Trophoblast cell (in vitro differentiated cells and primary cell): ENCODE results near the gene VMP1.
A peak's percentile ranks its signal among the peaks of the same experiment; 100 is the strongest.
"Not testable (repeated sequence)": the region's sequence is repeated elsewhere in the genome, so short reads cannot be mapped to it uniquely, and the experiment has no call there.

Experiments
- DNase-seq, 2 donors: peaks; one replicate each; pipeline ENCODE4 v3.0.0-alpha.2; 2016
- H2AFZ ChIP-seq: 2 replicates; pipeline ENCODE4 v1.6.1; 2013; ENCODE audit warnings: low read length, moderate library complexity, mild to moderate bottlenecking; ENCODE audit not compliant: insufficient read depth, poor library complexity
- H2AK5ac ChIP-seq: 2 replicates; pipeline ENCODE4 v1.6.1; 2013; ENCODE audit warnings: mild to moderate bottlenecking, low read length
- H2BK120ac ChIP-seq: 2 replicates; pipeline ENCODE4 v1.6.1; 2013; ENCODE audit warnings: low read length, mild to moderate bottlenecking, moderate library complexity; ENCODE audit not compliant: insufficient read depth, poor library complexity
- H2BK12ac ChIP-seq: 2 replicates; pipeline ENCODE4 v1.6.1; 2013; ENCODE audit warnings: mild to moderate bottlenecking, low read length, moderate library complexity
- H2BK5ac ChIP-seq: 2 replicates; pipeline ENCODE4 v1.6.1; 2013; ENCODE audit warnings: low read length, low read depth, moderate library complexity, mild to moderate bottlenecking; ENCODE audit not compliant: poor library complexity
- H3K14ac ChIP-seq: 2 replicates; pipeline ENCODE4 v1.6.1; 2013; ENCODE audit warnings: mild to moderate bottlenecking, low read length
- H3K18ac ChIP-seq: 2 replicates; pipeline ENCODE4 v1.6.1; 2013; ENCODE audit warnings: mild to moderate bottlenecking, low read length
- H3K23ac ChIP-seq: 2 replicates; pipeline ENCODE4 v1.6.1; 2013; ENCODE audit warnings: low read length
- H3K27ac ChIP-seq: 2 replicates; pipeline ENCODE4 v1.5.1; 2013; ENCODE audit warnings: low read depth, mild to moderate bottlenecking, inconsistent platforms, low read length, moderate library complexity
- H3K27me3 ChIP-seq: 2 replicates; pipeline ENCODE4 v1.6.1; 2013; ENCODE audit warnings: inconsistent platforms, mild to moderate bottlenecking, low read length, moderate library complexity; ENCODE audit not compliant: insufficient read depth
- H3K36me3 ChIP-seq, 2 experiments: 1 replicate in 1 of 2; 2 replicates in 1 of 2; pipeline ENCODE4 v1.6.1; 2013; ENCODE audit warnings: low read length in 2 of 2, mild to moderate bottlenecking in 2 of 2, moderate library complexity in 1 of 2; ENCODE audit not compliant: insufficient read depth in 2 of 2, control insufficient read depth in 1 of 2
- H3K4ac ChIP-seq: 2 replicates; pipeline ENCODE4 v1.6.1; 2013; ENCODE audit warnings: low read depth, mild to moderate bottlenecking, low read length, moderate library complexity
- H3K4me1 ChIP-seq, 2 experiments: 1 replicate in 1 of 2; 2 replicates in 1 of 2; pipeline ENCODE4 v1.6.1; 2013; ENCODE audit warnings: low read length in 2 of 2, mild to moderate bottlenecking in 2 of 2, moderate library complexity in 1 of 2; ENCODE audit not compliant: insufficient read depth in 2 of 2, control insufficient read depth in 1 of 2
- H3K4me2 ChIP-seq: 2 replicates; pipeline ENCODE4 v1.6.1; 2013; ENCODE audit warnings: inconsistent platforms, mild to moderate bottlenecking, low read length, moderate library complexity
- H3K4me3 ChIP-seq: 2 replicates; pipeline ENCODE4 v1.5.1; 2013; ENCODE audit warnings: mild to moderate bottlenecking, low read depth, low read length, inconsistent platforms
- H3K79me1 ChIP-seq: one replicate; pipeline ENCODE4 v1.6.1; 2013; ENCODE audit warnings: low read length
- H3K79me2 ChIP-seq: 2 replicates; pipeline ENCODE4 v1.6.1; 2013; ENCODE audit warnings: low read length, mild to moderate bottlenecking; ENCODE audit not compliant: control insufficient read depth, insufficient read depth, poor library complexity
- H3K9ac ChIP-seq: 2 replicates; pipeline ENCODE4 v1.6.1; 2013; ENCODE audit warnings: mild to moderate bottlenecking, low read length
- H3K9me3 ChIP-seq: 2 replicates; pipeline ENCODE4 v1.6.1; 2013; ENCODE audit warnings: low read depth, mild to moderate bottlenecking, control low read depth, inconsistent platforms, low read length; ENCODE audit not compliant: insufficient read depth
- H4K12ac ChIP-seq: 2 replicates; pipeline ENCODE4 v1.6.1; 2013; ENCODE audit warnings: low read depth, mild to moderate bottlenecking, low read length, moderate library complexity
- H4K8ac ChIP-seq: 2 replicates; pipeline ENCODE4 v1.6.1; 2013; ENCODE audit warnings: low read depth, mild to moderate bottlenecking, low read length, moderate library complexity
- H4K91ac ChIP-seq: one replicate; pipeline ENCODE4 v1.6.1; 2013; ENCODE audit warnings: low read depth, mild to moderate bottlenecking, low read length, moderate library complexity
- WGBS: extraction: QIAGEN DNeasy Blood & Tissue Kit; methylation state at CpG from one replicate; pipeline ENCODE4 v1.1.7; 2013; ENCODE audit warnings: missing lambda C conversion rate; ENCODE audit not compliant: insufficient read length, insufficient coverage; ENCODE audit errors: extremely low coverage; 5-methylcytosine and 5-hydroxymethylcytosine counted together

Gene VMP1

GRCh38 chr17:59839651-59840328, 132.3 kb downstream of the VMP1 start:
- H2AK5ac ChIP-seq, result no peak overlapping the region
- H3K9me3 ChIP-seq, result no peaks in the 10 kb centered on the region

GRCh38 chr17:59840329-59841090, 133.1 kb downstream of the VMP1 start:
- H2BK12ac ChIP-seq, result no peak overlapping the region

More at GRCh38 chr17:59839651-59840328, 132.3 kb downstream of the VMP1 start:
- Histone ChIP-seq H3K36me3 (peaks cover 4 to 11% of the 10 kb centered on the region in 2 experiments), H3K18ac (no peak overlapping the region), H4K91ac (no peak overlapping the region), H2BK5ac (no peak overlapping the region), H3K4me1 (peaks cover 0 to 4% of the 10 kb centered on the region in 2 experiments), H2AFZ (no peak overlapping the region), H3K4me3 (peak overlapping the region; percentile 59), H3K4ac (peak overlapping the region; percentile 87), H3K79me2 (peaks cover 7% of the 10 kb centered on the region), H2BK120ac (no peak overlapping the region), H2BK12ac (no peak overlapping the region), H3K27me3 (no peaks in the 10 kb centered on the region), H3K27ac (peak overlapping the region; percentile 96), H3K79me1 (peaks cover 19% of the 10 kb centered on the region), H3K23ac (no peak overlapping the region), H3K9ac (peak overlapping the region; percentile 78), H3K14ac (no peak overlapping the region), H4K12ac (no peak overlapping the region), H4K8ac (no peak overlapping the region), H3K4me2 (peak overlapping the region; percentile 90)
- DNase-seq, result peak; percentile 35 to 84
- no CpG with 5 or more reads among the region's 6 CpGs for WGBS

GRCh38 chr17:59841091-59841881, 133.8 kb downstream of the VMP1 start:
- not testable (repeated sequence) for H3K14ac ChIP-seq, H4K8ac ChIP-seq, H2AK5ac ChIP-seq, H3K4me1 ChIP-seq, H2BK120ac ChIP-seq, DNase-seq, H2AFZ ChIP-seq, H4K91ac ChIP-seq, H2BK12ac ChIP-seq, H3K18ac ChIP-seq, H3K79me2 ChIP-seq, H3K27me3 ChIP-seq, H3K9me3 ChIP-seq, H3K4ac ChIP-seq, H4K12ac ChIP-seq, H2BK5ac ChIP-seq
- Histone ChIP-seq H3K79me1 (peaks cover 15% of the 10 kb centered on the region), H3K4me2 (peak overlapping the region; percentile 74), H3K23ac (peak overlapping the region; percentile 42), H3K27ac (peak overlapping the region; percentile 83), H3K9ac (peak overlapping the region; percentile 91), H3K4me3 (peak overlapping the region; percentile 74), H3K36me3 (peaks cover 4 to 11% of the 10 kb centered on the region in 2 experiments)
- WGBS, result no CpG with 5 or more reads among the region's 7 CpGs

More at GRCh38 chr17:59840329-59841090, 133.1 kb downstream of the VMP1 start:
- Histone ChIP-seq H2BK5ac (peak overlapping the region; percentile 52), H3K79me2 (peaks cover 7% of the 10 kb centered on the region), H4K8ac (no peak overlapping the region), H4K91ac (no peak overlapping the region), H4K12ac (no peak overlapping the region), H3K23ac (no peak overlapping the region), H3K4me2 (peak overlapping the region; percentile 90), H3K79me1 (peaks cover 18% of the 10 kb centered on the region), H3K27ac (peak overlapping the region; percentile 96), H3K4me3 (peak overlapping the region; percentile 65), H2AFZ (no peak overlapping the region), H2BK120ac (no peak overlapping the region), H3K18ac (no peak overlapping the region), H3K36me3 (peaks cover 4 to 11% of the 10 kb centered on the region in 2 experiments), H3K27me3 (no peaks in the 10 kb centered on the region), H3K4ac (peak overlapping the region; percentile 64), H2AK5ac (no peak overlapping the region), H3K14ac (no peak overlapping the region), H3K4me1 (peaks cover 0 to 6% of the 10 kb centered on the region in 2 experiments), H3K9me3 (no peaks in the 10 kb centered on the region), H3K9ac (peak overlapping the region; percentile 93)
- WGBS, result no CpG with 5 or more reads among the region's 4 CpGs
- DNase-seq, result peak in 1 of 2 donors; percentile 19

- not testable (repeated sequence) for H3K9me3 ChIP-seq, H3K9ac ChIP-seq, H3K27me3 ChIP-seq, H4K91ac ChIP-seq, H2AK5ac ChIP-seq, H3K79me2 ChIP-seq, H2BK5ac ChIP-seq, H2AFZ ChIP-seq, H3K4ac ChIP-seq, H4K8ac ChIP-seq, H4K12ac ChIP-seq, H3K18ac ChIP-seq, DNase-seq, H3K23ac ChIP-seq, H3K14ac ChIP-seq, H2BK120ac ChIP-seq, H2BK12ac ChIP-seq, H3K4me3 ChIP-seq
- peak overlapping the region; percentile 76 for H3K27ac ChIP-seq
- peaks cover 6 to 12% of the 10 kb centered on the region in 2 experiments for H3K4me1 ChIP-seq
- WGBS, result no CpG with 5 or more reads among the region's 4 CpGs
- peak overlapping the region; percentile 46 for H3K4me2 ChIP-seq
- peaks cover 4 to 11% of the 10 kb centered on the region in 2 experiments for H3K36me3 ChIP-seq
- peaks cover 15% of the 10 kb centered on the region for H3K79me1 ChIP-seq
Observed at GRCh38 chr17:59841882-59842263, 134.4 kb downstream of the VMP1 start.
